SJCRH30 (cell line): ENCODE measurements around the gene ARL8A. TPM values are rescaled to one million over a fixed set of nuclear protein-coding genes. Genes with fewer than 3 reads are reported as not detected.
A peak's percentile ranks its signal among the peaks of the same experiment; 100 is the strongest.
"Not testable (repeated sequence)": the region's sequence is repeated elsewhere in the genome, so short reads cannot be mapped to it uniquely, and the experiment has no call there.

ENCODE experiments used
- DNase-seq, 2 experiments: peaks; one replicate each; pipeline ENCODE4 v3.0.0-alpha.2; 2015 to 2020
- H3K27ac ChIP-seq: fragments of 250-450 bp; sonication (Bioruptor Pico); 2 replicates; pipeline ENCODE4 v1.5.1; 2020; ENCODE audit warnings: mild to moderate bottlenecking, moderate library complexity
- H3K27me3 ChIP-seq: fragments of 250-450 bp; sonication (Bioruptor Pico); 2 replicates; pipeline ENCODE4 v1.5.1; 2020; ENCODE audit warnings: mild to moderate bottlenecking, moderate library complexity
- H3K36me3 ChIP-seq: fragments of 250-450 bp; sonication (Bioruptor Pico); 2 replicates; pipeline ENCODE4 v1.5.1; 2020; ENCODE audit warnings: mild to moderate bottlenecking, moderate library complexity
- H3K4me1 ChIP-seq: fragments of 250-450 bp; sonication (Bioruptor Pico); 2 replicates; pipeline ENCODE4 v1.5.1; 2020; ENCODE audit warnings: mild to moderate bottlenecking, moderate library complexity
- H3K4me3 ChIP-seq: fragments of 250-450 bp; sonication (Bioruptor Pico); 2 replicates; pipeline ENCODE4 v1.5.1; 2020; ENCODE audit warnings: mild to moderate bottlenecking, moderate library complexity
- H3K9me3 ChIP-seq: fragments of 250-450 bp; sonication (Bioruptor Pico); replicated peaks from 2 replicates; pipeline ENCODE4 v1.5.1; 2020; ENCODE audit warnings: mild to moderate bottlenecking, moderate library complexity
- total RNA-seq: library from RNA; depleted of rRNA; stranded (reverse); fragments of >200 nt; shearing (Covaris generic); gene quantifications from 2 replicates; pipeline ENCODE4 v1.2.3, GENCODE V29; 2014

Gene ARL8A
- total RNA-seq, 1 experiment from 2014 or later, result 17.1 TPM

GRCh38 chr1:202156590-202156989 lies 12.1 kb upstream of the ARL8A start:
- no peak overlapping the region for H3K4me3 ChIP-seq
- DNase-seq, result peak in 1 of 2 experiments; percentile 1
- peaks cover 13% of the 10 kb centered on the region for H3K4me1 ChIP-seq
- no peak overlapping the region for H3K27ac ChIP-seq
- H3K27me3 ChIP-seq, result peaks cover 17% of the 10 kb centered on the region
- no peaks in the 10 kb centered on the region for H3K9me3 ChIP-seq
- H3K36me3 ChIP-seq, result no peaks in the 10 kb centered on the region

- no peak overlapping the region for H3K4me3 ChIP-seq
- H3K4me1 ChIP-seq, result peaks cover 13% of the 10 kb centered on the region
- H3K27me3 ChIP-seq, result peaks cover 17% of the 10 kb centered on the region
- no peaks in the 10 kb centered on the region for H3K36me3 ChIP-seq
- DNase-seq, result peak; percentile 38 to 44
- H3K27ac ChIP-seq, result no peak overlapping the region
- no peaks in the 10 kb centered on the region for H3K9me3 ChIP-seq
Measured at GRCh38 chr1:202155478-202156021, 11.0 kb upstream of the ARL8A start.

GRCh38 chr1:202154766-202155477 lies 10.4 kb upstream of the ARL8A start:
- H3K27me3 ChIP-seq, result peaks cover 17% of the 10 kb centered on the region
- peak; percentile 39 to 73 for DNase-seq
- H3K36me3 ChIP-seq, result no peaks in the 10 kb centered on the region
- no peak overlapping the region for H3K27ac ChIP-seq
- no peaks in the 10 kb centered on the region for H3K9me3 ChIP-seq
- H3K4me1 ChIP-seq, result peaks cover 11% of the 10 kb centered on the region
- no peak overlapping the region for H3K4me3 ChIP-seq

- peaks cover 17% of the 10 kb centered on the region for H3K27me3 ChIP-seq
- H3K36me3 ChIP-seq, result no peaks in the 10 kb centered on the region
- H3K4me3 ChIP-seq, result no peak overlapping the region
- peaks cover 9% of the 10 kb centered on the region for H3K4me1 ChIP-seq
- no peak for DNase-seq
- H3K9me3 ChIP-seq, result no peaks in the 10 kb centered on the region
- no peak overlapping the region for H3K27ac ChIP-seq
Measured at GRCh38 chr1:202154148-202154765, 9.7 kb upstream of the ARL8A start.

- peaks cover 17% of the 10 kb centered on the region for H3K27me3 ChIP-seq
Measured at GRCh38 chr1:202153284-202153683, 8.7 kb upstream of the ARL8A start.

GRCh38 chr1:202152399-202152798 lies 7.9 kb upstream of the ARL8A start:
- DNase-seq, result peak in 1 of 2 experiments; percentile 1
- no peaks in the 10 kb centered on the region for H3K9me3 ChIP-seq
- H3K27me3 ChIP-seq, result peaks cover 24% of the 10 kb centered on the region
- no peak overlapping the region for H3K4me3 ChIP-seq
- H3K27ac ChIP-seq, result no peak overlapping the region
- H3K4me1 ChIP-seq, result peaks cover 9% of the 10 kb centered on the region
- no peaks in the 10 kb centered on the region for H3K36me3 ChIP-seq

More at GRCh38 chr1:202153284-202153683, 8.7 kb upstream of the ARL8A start:
- DNase-seq, result peak in 1 of 2 experiments; percentile 3
- no peaks in the 10 kb centered on the region for H3K9me3 ChIP-seq
- no peak overlapping the region for H3K27ac ChIP-seq
- H3K4me1 ChIP-seq, result peaks cover 9% of the 10 kb centered on the region
- no peak overlapping the region for H3K4me3 ChIP-seq
- no peaks in the 10 kb centered on the region for H3K36me3 ChIP-seq

GRCh38 chr1:202151045-202151444 lies 6.5 kb upstream of the ARL8A start:
- no peak overlapping the region for H3K4me3 ChIP-seq
- DNase-seq, result no peak
- peaks cover 9% of the 10 kb centered on the region for H3K4me1 ChIP-seq
- H3K27me3 ChIP-seq, result peaks cover 31% of the 10 kb centered on the region
- H3K9me3 ChIP-seq, result no peaks in the 10 kb centered on the region
- no peak overlapping the region for H3K27ac ChIP-seq
- no peaks in the 10 kb centered on the region for H3K36me3 ChIP-seq

- peaks cover 33% of the 10 kb centered on the region for H3K27me3 ChIP-seq
- no peak for DNase-seq
- H3K27ac ChIP-seq, result no peak overlapping the region
- H3K9me3 ChIP-seq, result no peaks in the 10 kb centered on the region
- no peaks in the 10 kb centered on the region for H3K36me3 ChIP-seq
- peaks cover 9% of the 10 kb centered on the region for H3K4me1 ChIP-seq
- no peak overlapping the region for H3K4me3 ChIP-seq
Measured at GRCh38 chr1:202150602-202151001, 6.1 kb upstream of the ARL8A start.

GRCh38 chr1:202150187-202150586 lies 5.7 kb upstream of the ARL8A start:
- Histone ChIP-seq H3K27ac (no peak overlapping the region), H3K4me1 (peaks cover 8% of the 10 kb centered on the region), H3K9me3 (no peaks in the 10 kb centered on the region)

GRCh38 chr1:202149566-202149965 lies 5.0 kb upstream of the ARL8A start:
- Histone ChIP-seq H3K4me3 (no peak overlapping the region), H3K36me3 (no peaks in the 10 kb centered on the region), H3K27ac (no peak overlapping the region), H3K4me1 (peaks cover 4% of the 10 kb centered on the region), H3K27me3 (peaks cover 33% of the 10 kb centered on the region), H3K9me3 (no peaks in the 10 kb centered on the region)
- DNase-seq, result no peak

More at GRCh38 chr1:202150187-202150586, 5.7 kb upstream of the ARL8A start:
- Histone ChIP-seq H3K36me3 (no peaks in the 10 kb centered on the region), H3K27me3 (peaks cover 33% of the 10 kb centered on the region), H3K4me3 (no peak overlapping the region)
- no peak for DNase-seq

GRCh38 chr1:202148391-202148790 lies 3.9 kb upstream of the ARL8A start:
- no peak for DNase-seq
- Histone ChIP-seq H3K27me3 (peaks cover 33% of the 10 kb centered on the region), H3K9me3 (no peaks in the 10 kb centered on the region), H3K36me3 (no peaks in the 10 kb centered on the region), H3K27ac (no peak overlapping the region), H3K4me1 (peaks cover 2% of the 10 kb centered on the region; the same call in 1 of the 2 replicates), H3K4me3 (no peak overlapping the region)

- Histone ChIP-seq H3K27me3 (peaks cover 33% of the 10 kb centered on the region), H3K36me3 (no peaks in the 10 kb centered on the region), H3K4me3 (no peak overlapping the region), H3K4me1 (peaks cover 2% of the 10 kb centered on the region; the same call in 1 of the 2 replicates), H3K27ac (no peak overlapping the region), H3K9me3 (no peaks in the 10 kb centered on the region)
- no peak for DNase-seq
Measured at GRCh38 chr1:202146993-202147392, 2.5 kb upstream of the ARL8A start.

GRCh38 chr1:202146279-202146678 lies 1.7 kb upstream of the ARL8A start:
- peaks cover 27% of the 10 kb centered on the region for H3K27me3 ChIP-seq
- no peak overlapping the region for H3K27ac ChIP-seq
- H3K4me3 ChIP-seq, result no peak overlapping the region
- peaks cover 2% of the 10 kb centered on the region; the same call in 1 of the 2 replicates for H3K4me1 ChIP-seq
- H3K9me3 ChIP-seq, result no peaks in the 10 kb centered on the region
- H3K36me3 ChIP-seq, result no peaks in the 10 kb centered on the region
- DNase-seq, result no peak

- not testable (repeated sequence) for H3K4me1 ChIP-seq, H3K9me3 ChIP-seq, DNase-seq, H3K27ac ChIP-seq, H3K4me3 ChIP-seq, H3K36me3 ChIP-seq
- peaks cover 21% of the 10 kb centered on the region for H3K27me3 ChIP-seq
Measured at GRCh38 chr1:202145744-202146140, 1.2 kb upstream of the ARL8A start.

- peaks cover 17% of the 10 kb centered on the region for H3K27me3 ChIP-seq
- H3K4me3 ChIP-seq, result peak overlapping the region; percentile 91
- DNase-seq, result no peak
- no peaks in the 10 kb centered on the region for H3K9me3 ChIP-seq
- H3K4me1 ChIP-seq, result peaks cover 2% of the 10 kb centered on the region; the same call in 1 of the 2 replicates
- no peak overlapping the region for H3K27ac ChIP-seq
- no peaks in the 10 kb centered on the region for H3K36me3 ChIP-seq
Measured at GRCh38 chr1:202145068-202145743, 669 bp upstream of the ARL8A start.
